ENCODE measurements around the gene BCAS4.
"Not testable (repeated sequence)": the region's sequence is repeated elsewhere in the genome, so short reads cannot be mapped to it uniquely, and the experiment has no call there.

Gene BCAS4

DNA sequence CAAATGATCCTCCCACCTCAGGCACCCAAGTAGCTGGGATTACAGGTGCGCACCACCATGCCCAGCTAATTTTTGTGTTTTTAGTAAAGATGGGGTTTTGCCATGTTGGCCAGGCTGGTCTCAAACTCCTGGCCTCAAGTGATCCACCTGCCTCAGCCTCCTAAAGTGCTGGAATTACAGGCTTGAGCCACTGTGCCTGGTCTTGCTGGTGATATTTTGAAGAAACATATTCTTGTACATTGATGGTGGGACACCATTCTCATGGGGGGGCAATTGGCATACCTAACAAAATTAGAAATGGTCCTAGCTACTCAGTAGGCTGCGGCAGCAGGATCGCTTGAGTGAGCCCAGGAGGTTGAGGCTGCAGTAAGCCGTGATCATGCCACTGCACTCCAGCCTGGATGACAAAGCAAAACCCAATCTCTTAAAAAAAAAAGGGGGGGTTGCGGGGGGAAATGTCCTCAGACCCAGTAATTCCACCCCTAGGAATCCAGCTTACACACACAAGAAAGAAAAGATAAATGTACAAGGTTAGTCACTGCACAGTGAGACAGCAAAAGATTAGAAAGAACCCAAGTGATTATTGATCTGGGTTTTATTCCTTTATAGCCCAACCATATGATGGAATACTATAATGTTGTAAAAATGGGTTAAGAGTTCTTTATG, 87.0 kb downstream of the BCAS4 start:
- DNase-seq: not testable (repeated sequence)

DNA sequence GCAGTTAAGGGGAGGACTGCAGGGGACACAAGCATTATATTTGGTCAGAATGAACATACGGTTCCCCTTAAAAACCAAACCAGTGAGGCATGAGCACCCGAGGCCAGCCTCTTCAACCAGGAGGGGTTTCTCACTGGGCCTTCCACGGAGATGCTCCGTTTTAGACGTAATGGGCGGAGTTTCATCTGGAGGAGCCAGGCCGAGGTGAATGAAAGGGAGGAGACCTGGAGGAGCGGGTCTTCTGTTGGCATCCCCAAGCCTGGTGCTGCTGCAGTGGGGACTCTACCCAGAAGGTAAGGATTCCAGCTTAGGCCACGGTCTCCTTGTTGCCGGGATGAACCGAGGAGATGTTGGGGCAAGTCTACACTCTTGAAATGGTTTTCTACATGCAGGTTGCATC, 89.0 kb downstream of the BCAS4 start:
- DNase-seq: no peak

DNA sequence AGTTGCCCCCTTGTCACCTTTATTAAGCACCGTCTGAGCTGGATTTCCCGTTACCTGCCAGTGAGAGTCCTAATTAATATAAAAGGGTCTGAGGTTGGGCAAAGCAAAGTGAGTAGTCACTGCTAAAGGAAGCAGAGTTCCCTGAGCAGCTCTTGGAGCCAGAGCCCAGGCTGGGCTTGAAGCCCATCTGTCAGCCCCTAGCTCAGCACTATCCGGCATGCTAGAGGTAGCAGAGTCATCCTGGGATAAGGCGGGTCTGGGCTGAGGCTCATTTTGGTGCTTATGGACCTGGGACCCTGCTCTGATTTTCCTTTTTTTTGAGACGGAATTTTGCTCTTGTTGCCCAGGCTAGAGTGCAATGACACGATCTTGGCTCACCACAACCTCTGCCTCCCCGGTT, 90.2 kb downstream of the BCAS4 start:
- no peak for DNase-seq

DNA sequence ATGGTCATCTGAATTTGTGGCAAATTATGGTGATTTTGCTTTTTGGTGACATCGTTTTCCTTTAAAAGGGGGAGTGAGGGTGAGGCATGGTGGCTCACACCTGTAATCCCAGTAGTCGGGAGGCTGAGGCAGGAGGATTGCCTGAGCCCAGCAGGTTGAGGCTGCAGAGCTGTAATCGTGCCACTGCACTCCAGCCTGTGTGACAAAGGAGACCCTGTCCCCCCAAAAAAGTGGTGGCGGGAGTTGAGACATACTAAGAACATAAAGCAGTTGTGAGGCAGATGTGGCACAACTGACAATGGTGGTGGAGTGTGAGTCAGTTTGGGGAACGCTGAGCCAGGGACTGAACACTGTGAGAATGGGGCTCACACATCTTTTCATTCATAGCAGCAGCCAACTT, 90.9 kb downstream of the BCAS4 start:
- DNase-seq: no peak

DNA sequence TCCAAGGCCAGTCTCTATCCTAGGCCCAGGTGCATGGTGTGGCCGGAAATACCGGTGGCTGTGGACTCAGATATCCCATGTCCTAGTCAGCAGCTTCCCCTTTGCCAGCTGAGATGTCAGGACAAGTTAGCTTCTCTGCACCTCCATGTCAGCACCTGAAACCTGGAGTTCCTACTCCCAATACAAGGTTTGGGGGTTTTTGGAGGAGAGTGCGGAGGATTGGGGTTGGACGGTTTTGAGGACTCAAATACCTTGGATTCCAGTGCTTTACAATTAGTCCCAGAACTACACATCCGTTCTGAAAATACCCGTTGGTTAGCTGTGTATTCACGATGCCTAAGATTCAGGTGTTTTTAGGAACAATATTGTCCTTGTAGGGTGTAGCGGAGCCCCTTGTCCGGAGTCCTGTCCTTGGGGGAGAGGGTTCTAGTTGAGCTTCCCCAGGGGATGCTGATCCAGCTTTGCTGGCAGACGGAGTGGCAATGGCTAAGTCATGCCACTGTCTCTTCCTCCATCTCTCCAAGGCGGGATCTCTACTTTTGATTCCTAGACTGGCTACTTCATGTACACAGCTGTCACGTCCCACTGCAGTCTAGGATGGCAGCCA, 91.4 kb downstream of the BCAS4 start:
- no peak for DNase-seq

DNA sequence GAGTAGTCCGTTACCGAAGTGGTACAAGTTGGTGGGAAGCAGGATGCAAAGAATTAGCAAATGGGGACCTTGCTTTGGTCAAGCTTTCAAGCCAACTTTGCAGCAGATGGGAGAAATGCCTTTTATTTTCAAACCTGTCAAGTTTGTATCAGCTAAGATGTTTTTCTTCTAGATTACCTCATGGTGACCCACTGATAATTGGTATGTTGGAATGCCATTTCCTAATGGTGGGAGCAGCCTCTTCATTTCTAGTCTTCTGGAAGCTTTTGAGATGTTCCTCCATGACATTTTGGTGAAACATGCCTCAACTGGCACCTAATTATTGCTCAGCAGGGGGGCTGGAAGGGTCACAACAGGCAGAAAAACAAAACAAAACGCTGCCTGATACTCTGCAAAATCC, 92.7 kb downstream of the BCAS4 start:
- no peak for DNase-seq

DNA sequence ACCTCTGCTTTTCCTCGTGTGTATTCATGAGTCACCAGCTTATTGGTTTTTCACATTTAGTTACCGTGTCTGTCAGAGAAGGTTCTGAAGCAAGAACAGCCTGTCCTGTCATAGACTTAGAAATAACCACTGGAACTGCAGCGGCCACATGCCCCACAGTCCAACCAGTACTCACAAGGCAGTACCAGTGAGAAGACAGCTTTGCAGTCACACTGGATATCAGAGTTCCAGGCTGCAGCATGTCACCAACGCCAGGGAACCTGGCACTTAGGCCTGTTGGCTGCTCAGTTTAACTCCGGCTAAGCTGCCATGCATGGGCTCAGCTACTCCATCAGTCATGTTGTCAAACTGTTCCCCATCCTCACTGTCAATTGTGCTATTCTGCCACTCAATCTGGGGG, 96.3 kb downstream of the BCAS4 start:
- DNase-seq: no peak

DNA sequence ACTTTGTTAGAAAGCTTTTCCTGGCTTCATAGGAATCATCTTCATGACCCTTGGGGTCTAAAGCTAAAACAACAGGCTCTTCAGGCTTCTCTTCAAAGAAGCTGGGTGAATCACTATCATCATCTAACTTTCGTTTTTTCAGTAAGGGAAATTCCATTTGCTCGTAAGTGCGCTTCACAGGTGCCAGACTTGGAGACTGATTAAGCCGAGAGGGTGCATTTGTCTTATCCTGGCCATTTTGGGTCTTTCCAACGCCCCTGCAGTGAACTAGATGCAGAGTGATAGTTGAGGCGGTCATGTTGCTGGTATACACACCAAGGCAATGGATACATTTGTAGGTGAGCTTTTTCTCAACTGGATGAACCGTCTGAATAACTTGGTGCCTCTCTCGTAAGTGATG, 97.5 kb downstream of the BCAS4 start:
- DNase-seq: no peak

DNA sequence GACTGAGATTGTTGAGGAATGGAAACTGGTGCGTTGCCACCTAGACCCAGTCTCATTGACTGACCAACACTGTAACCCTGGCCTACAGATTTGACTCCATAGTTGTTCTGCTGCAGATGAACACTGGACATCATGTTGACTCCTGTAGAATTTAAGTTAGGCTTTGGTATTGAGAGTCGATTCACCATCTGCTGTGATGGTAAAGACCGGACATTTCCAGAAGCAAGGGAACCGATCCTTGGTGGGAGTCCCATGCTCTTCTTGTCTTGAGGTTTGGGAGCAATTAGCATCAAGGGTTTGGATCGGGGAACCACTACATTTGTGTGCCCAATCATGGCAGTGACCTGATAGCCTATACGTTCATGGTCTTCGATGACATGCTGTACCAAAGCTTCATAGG, 98.8 kb downstream of the BCAS4 start:
- DNase-seq: no peak

DNA sequence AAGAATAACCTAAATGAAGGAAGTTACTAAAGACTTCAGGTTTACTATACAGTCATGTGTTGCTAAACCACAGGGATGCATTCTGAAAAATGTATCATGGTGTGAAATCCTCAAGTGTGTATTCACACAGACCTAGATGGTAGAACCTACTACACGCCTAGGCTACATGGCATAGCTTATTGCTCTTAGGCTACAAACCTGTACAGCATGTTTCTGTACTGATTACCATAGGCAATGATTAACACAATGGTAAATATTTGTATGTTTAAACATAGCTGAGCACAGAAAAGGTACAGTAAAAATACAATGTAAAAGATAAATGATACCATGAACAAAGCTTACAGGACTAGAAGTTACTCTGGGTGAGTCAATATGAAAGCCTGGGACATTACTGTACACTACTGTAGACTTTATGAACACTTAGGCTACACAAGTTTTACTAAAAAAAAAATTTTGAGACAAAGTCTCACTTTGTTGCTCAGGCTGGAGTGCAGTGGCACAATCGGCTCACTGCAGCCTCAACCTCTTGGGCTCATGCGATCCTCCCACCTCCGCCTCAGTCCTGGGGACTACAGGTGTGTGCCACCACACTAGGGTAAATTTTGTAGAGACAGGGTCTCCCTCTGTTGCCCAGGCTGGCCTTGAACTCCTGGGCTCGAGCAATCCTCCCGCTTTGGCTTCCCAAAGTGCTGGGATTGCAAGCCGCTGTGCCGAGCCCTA, 100.4 kb downstream of the BCAS4 start:
- no peak for DNase-seq

DNA sequence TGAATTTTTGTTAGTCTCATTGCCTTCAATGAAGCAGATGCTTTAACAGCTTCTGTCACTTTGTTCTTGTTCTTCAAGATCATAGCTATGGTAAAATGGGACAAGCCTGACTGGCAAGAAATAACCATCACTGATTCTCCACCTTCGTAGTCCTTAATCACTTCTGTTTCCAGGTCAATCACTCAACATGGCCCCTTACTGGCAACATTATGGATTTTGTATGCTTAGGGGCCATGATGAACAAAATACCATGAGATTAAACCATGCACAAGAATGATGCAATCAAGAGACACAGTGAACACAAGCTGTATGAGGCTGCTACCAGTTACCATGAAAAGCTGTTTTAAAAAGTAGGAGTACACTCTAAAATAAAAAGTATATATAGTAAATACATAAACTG, 103.6 kb downstream of the BCAS4 start:
- no peak for DNase-seq

DNA sequence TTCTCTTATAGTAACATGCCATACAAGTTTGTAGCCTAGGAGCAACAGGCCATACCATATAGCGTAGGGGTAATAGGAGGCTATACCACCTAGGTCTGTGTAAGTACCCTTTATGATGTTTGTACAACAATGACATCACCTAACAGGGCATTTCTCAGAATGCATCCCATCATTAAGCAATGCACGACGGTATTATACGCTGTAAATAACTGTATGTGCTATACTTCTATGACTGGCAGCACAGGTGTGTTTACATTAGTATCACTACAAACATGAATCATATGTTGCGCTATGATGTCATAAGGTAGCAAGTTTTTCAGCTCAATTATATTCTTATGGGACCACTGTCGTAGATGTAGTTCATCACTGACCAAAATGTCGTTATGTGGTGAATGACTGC, 105.4 kb downstream of the BCAS4 start:
- no peak for DNase-seq

DNA sequence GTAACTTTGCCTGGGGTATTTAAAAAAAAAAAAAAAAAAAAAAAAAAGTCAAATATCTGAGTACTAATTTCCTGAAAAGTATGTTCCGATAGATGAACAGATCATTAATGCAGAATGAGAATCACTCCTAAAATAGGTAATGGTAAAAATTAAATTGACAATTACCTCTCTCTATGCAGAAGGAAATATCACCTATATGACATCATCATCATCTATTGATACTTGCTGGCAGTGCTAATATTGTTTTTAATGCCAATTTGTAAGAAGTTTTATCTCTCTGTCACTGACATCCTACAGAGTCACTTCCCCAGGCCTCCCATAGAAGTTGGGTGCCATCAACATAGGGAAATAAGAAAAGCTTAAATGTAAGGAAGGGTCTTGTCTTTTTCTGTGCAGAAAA, 106.4 kb downstream of the BCAS4 start:
- DNase-seq: no peak

DNA sequence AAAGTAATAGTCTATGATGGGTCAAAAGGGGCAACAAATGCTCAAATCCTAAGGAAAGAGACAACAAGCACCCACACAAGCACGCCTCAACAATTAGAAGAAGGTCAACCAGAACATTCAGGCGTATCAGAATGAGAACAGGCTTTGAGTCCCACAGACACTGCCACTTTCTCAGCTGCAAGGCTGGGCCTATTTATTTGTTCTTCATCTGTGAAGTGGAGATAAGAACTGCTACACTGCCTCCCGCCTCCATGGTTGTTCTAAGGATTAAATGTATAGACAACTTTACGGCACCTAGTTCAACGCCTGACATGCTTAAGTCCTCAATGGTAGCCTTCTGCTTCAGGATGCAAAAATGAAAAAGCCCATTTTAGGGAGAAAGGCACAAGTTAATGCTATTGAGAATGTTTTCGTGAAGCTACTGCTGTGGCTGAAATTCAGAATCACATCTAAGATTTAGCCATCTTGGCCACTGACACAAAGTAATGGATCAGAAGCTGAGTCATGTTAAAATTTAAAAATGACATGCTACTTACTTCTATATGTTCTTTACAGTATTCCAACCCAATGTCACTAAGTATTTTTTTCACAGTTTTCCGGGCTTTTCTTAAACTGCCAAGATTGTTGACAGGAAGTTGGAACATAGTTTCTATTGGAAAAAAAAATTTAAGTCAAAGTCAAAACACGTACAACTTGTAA, 108.6 kb downstream of the BCAS4 start:
- DNase-seq: no peak

DNA sequence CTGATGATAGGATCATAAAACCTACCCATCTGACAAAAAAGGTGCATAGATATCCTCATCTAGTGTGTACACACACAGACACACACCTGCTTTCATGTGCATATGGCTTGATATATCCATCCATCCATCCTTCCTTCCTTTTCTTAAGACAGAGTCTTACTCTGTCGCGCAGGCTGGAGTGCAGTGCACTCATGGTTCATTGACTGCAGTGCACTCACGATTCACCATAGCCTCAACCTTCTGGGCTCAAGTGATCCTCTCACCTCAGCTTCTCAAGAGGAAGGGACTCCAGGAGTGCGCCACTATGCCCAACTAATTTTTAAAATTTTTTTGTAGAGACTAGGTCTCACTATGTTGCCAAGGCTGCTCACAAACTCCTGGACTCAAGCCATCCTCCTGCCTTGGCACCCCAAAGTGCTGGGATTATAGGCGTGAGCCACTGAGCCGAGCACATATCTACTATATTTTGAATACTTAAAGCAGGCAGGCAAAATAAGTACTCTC, 109.3 kb downstream of the BCAS4 start:
- no peak for DNase-seq

DNA sequence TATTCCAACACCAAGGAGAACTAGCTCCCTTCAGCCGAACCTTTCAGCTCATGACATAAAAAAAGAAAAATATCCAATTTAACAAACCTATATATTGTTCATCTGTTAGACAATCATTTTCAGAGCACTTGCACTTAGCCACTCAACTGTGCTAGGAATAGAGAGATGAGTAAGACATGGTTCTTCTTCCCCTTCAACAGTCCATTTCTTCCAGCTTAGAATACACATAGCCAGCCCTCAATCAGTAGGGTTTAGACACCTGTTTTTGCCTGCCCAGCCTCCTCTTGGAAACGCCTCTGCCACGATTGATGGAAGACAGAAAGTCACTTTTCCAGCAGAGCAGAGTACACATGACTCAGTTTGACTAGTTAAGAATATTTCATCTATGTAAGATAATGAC, 114.6 kb downstream of the BCAS4 start:
- no peak for DNase-seq

DNA sequence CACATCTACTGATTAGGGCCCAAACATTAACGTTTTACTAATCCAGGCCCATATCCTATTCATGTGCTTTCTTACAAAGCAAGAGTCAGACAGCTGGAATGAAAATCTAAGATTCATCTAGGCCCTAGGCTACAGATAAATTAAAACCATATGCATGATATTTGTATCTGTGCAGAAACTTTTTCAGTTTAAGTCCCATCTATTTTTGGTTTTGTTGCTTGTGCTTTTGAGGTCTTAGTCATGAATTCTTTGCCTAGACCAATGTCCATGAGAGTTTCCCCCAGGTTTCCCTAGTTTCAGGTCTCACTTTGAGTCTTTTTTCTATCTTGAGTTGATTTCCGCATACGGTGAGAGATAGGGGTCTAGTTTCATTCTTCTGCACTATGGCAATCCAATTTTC, 116.2 kb downstream of the BCAS4 start:
- DNase-seq: no peak

DNA sequence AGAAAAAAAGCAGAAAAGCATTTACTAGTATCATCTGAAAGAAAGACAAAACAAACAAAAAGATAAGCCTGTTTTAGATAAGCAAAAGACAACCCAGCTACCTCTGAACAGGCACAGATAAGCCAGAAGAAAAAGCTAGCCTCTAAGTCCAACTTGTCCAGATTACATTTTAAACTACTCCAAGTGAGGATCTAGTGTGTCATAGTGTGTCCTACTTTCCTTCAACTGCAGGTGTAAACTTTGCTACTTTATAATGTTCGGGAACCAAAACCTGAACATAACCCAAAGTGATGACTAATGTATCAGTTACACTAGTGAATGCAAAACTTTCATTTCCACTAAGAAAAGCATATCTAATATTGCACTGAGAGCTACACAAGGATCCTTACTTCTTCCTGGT, 116.9 kb downstream of the BCAS4 start:
- DNase-seq: no peak

DNA sequence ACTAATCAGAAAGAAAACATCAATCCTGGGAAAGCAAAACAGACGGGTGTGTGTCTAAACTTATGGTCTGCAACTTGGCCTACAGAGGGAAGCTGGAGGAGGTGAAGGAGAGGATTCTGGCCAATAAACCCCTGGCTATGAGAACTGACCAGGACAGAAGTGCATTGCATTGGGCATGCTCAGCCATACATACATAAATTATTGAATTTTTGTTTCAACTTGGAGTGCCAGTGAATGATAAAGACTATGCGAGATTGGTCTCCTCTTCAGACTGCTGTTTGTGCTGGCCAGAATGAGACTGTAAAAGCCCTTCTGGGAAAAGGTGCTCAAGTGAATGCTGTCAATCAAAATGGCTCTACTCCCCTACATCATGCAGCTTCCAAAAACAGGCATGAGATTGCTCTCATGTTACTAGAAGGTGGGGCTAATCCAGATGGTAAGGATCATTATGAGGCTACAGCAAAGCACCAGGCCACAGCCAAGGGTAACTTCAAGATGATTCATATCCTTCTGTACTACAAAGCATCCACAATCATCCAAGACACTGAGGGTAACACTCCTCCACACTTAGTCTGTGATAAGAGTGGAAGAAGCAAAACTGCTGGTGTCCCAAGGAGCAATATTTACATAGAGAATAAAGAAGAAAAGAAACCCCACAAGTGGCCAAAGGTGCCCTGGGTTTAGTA, 119.0 kb downstream of the BCAS4 start:
- DNase-seq: peak; percentile 39

DNA sequence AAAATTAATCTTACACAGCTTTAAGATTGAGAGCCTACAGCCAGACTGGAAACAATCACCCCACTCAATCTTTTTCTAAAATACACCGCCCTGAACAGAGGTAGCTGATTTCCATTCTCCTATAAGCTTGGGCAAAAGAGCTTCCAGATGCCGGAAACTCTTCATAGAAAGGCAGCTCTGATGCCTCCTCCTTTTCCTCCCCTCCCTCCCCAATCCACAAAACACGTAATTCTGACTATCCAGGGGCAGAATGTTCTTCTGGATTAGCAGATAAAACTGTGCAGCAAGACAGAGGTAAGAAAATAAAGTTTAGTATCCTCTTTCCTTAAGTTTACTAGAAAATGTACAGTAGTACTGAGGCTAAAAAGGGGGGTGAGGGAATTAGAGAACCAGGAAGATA, 120.6 kb downstream of the BCAS4 start:
- no peak for DNase-seq

DNA sequence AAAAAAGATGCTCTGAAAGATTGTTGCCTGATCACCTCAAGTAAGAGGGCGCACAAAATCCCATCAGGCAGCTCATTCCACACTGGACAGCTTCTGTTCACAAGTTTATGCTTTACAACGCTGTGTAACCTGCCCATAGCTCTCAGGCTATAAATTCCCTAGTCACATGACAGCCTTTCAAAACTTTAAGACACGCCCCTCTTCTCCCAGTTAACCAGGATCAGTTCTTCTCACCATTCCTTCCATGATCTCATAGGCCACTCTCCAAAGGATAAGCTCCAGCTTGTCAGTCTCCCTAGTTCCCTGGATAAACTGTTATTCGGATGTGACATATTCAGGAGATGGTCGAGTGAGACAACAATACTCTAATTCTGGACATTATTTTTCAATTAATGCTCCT, 121.4 kb downstream of the BCAS4 start:
- DNase-seq: no peak

DNA sequence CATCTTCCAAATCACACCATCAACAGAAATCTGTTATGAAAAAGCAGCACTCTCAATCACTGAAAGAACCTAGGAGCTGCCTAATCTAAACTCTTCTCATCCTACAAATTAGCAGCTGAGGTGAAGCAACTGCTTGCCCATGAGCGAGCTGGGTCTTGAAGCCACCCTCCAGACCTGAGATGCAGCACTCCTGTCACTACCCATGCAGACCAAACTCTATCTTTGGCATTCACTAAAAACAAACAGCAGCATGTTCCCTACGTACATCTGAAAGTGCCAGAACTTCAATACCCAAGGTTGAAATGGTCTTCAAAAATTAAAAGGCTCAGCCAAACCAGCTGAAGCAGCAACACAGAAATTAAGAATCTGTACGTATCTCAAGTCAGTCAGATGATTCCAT, 122.1 kb downstream of the BCAS4 start:
- DNase-seq: no peak

DNA sequence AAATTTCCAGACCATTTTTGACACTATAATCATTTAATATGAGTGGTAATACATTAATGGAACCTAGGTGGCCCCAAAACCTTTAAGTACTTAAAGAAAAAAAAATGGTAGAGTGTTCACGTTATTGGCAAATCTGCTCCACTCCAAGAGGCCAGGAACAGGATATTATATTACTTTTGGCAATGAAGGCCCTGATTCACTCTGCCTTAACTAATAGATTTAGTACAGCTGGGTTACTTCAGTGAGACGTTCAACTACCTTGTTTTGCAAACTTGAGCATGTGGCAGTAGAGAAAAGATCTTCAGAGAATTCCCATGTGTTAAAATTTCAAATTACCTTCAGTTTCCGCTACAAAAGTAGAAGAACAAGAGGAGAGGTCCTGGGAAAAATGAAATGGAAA, 123.5 kb downstream of the BCAS4 start:
- DNase-seq: peak; percentile 14

Data from NCI-H446 treated with DMSO at 0.1 percent for 48 hours (cell line).